B cell (primary cell): Measurements from ENCODE around the gene CALD1.

Experiments used
- CTCF ChIP-seq: fragments of 200-600 bp; IDR thresholded peaks from one replicate; pipeline ENCODE4 v1.8.0; 2022; ENCODE audit warnings: antibody characterized with exemption, mild to moderate bottlenecking
- EZH2 ChIP-seq: IDR thresholded peaks from 2 replicates; pipeline ENCODE4 v1.6.1; 2012; ENCODE audit warnings: borderline replicate concordance, low read depth, mild to moderate bottlenecking, moderate library complexity, low read length; ENCODE audit not compliant: insufficient read depth, poor library complexity, severe bottlenecking

DNA sequence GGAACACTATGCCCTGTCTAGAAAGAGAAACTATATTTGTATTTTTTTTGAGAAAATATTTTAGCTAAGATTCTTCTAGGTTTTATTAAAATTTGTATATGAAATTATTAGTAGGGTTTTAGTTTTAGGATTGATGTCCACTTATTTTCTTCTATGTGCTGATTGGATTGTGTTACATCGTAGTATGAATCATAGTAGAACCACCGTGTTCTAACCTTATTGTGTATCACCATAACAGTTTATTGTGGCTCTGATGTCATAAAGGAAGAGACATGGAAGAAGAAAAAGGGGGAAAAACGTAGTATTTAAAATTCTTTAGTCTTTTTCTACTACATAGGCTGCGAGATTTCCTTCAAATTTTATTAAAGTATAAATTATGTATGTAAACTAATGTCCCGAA is 208.7 kb downstream of the CALD1 start:
- no peak for TF ChIP-seq CTCF
- no peak for TF ChIP-seq EZH2
